Ovary (tissue), 9 donors: ENCODE measurements around the gene BMP2K. TPM values are rescaled to one million over a fixed set of nuclear protein-coding genes. Genes with fewer than 3 reads are reported as not detected.

Experiments
- DNase-seq, 5 donors: peaks; one replicate each; pipeline ENCODE4 v3.0.0-alpha.2; 2019 to 2020
- H3K27ac ChIP-seq, 2 donors: fragments of 200-600 bp; one replicate each; pipeline versions ENCODE4 v1.5.1 to v1.8.0; 2019 to 2022
- H3K27me3 ChIP-seq: fragments of 200-600 bp; one replicate; pipeline ENCODE4 v1.8.0; 2022
- H3K36me3 ChIP-seq: fragments of 200-600 bp; sonication (generic); one replicate; pipeline ENCODE4 v1.5.1; 2019
- H3K4me1 ChIP-seq: one replicate; pipeline ENCODE4 v1.8.1; 2013; ENCODE audit warnings: mild to moderate bottlenecking, moderate library complexity; ENCODE audit not compliant: insufficient read depth
- H3K4me3 ChIP-seq: fragments of 200-600 bp; sonication (generic); one replicate; pipeline ENCODE4 v1.5.1; 2017
- H3K9me3 ChIP-seq, 2 donors: fragments of 200-600 bp in 1 of 2; sonication (generic) in 1 of 2; one replicate each; pipeline versions ENCODE4 v1.5.1 to v1.8.1; 2013 to 2019; ENCODE audit warnings: mild to moderate bottlenecking in 1 of 2, moderate library complexity in 1 of 2
- CTCF ChIP-seq, 3 donors: fragments of 450-650 bp in 2 of 3; fragments of 200-600 bp in 1 of 3; IDR thresholded peaks; one replicate each; pipeline versions ENCODE4 v1.5.1 to v1.8.0; 2016 to 2022; ENCODE audit warnings: antibody characterized with exemption in 3 of 3, mild to moderate bottlenecking in 1 of 3
- EP300 ChIP-seq: sonication (generic); formaldehyde crosslinking; IDR thresholded peaks from one replicate; pipeline ENCODE4 v1.6.1; 2017; ENCODE audit warnings: antibody characterized with exemption
- POLR2A ChIP-seq: fragments of 450-650 bp; IDR thresholded peaks from one replicate; pipeline ENCODE4 v1.6.1; 2017; ENCODE audit warnings: antibody characterized with exemption, mild to moderate bottlenecking, moderate library complexity
- WGBS, 3 donors: extraction: QIAGEN DNeasy Blood & Tissue Kit in 1 of 3; methylation state at CpG; one replicate each; pipeline versions ENCODE4 v1.1.5 to v1.1.7; 2013 to 2017; 5-methylcytosine and 5-hydroxymethylcytosine counted together
- intact Hi-C, 4 donors: fragments of 100-400 bp; cut with DNase I; formaldehyde crosslinking; loops; one replicate each; pipeline versions ENCODE4 v1.11.0 to v1.15.1; 2022 to 2023
- polyA plus RNA-seq, 2 donors: library from polyadenylated mRNA; stranded (reverse); fragments of 200-250 nt in 1 of 2; fragments of 350-450 nt in 1 of 2; fragmentation: Illumina TruSeq in 1 of 2; extraction: RNeasy Lipid Tissue Mini Kit (QIAGEN cat#74804) in 1 of 2; gene quantifications; one replicate each; pipeline ENCODE4 v1.2.3, GENCODE V29; 2013 to 2014
- total RNA-seq, 7 donors: library from RNA; depleted of rRNA in 2 of 7; stranded (reverse); fragments of >200 nt in 2 of 7; fragmentation: NEBNext Ultra II Directional in 3 of 7; extraction: Animal tissue kit (Norgen Biotek cat#: 25700) in 3 of 7; gene quantifications; one replicate each; pipeline versions ENCODE4 v1.1.0 to v1.2.4, GENCODE V29; 2016 to 2023
- donor health status: DM: no; HTN: no; CAD: no; lungs with moderate emphysema.
- donor health status: DM: no; HTN: no; CAD: no.
- donor health status: Bipolar disorder and iron deficiency.
- donor health status: DM: yes; HTN: yes; CAD: no.
- donor health status: DM: no; HTN: no; CAD: no.
- donor health status: DM: yes; HTN: yes; CAD: no.

Gene BMP2K
- total and polyA plus RNA-seq, 9 donors: 4.8 to 57.3 (median 21.2) TPM

GRCh38 chr4:78926826-78927225, 150.7 kb downstream of the BMP2K start:
- H3K36me3 ChIP-seq: no peaks in the 10 kb centered on the region
- H3K4me3 ChIP-seq: no peak overlapping the region
- no peaks in the 10 kb centered on the region for H3K9me3 ChIP-seq
- no peaks in the 10 kb centered on the region for H3K4me1 ChIP-seq
- no peak for DNase-seq
- no peak overlapping the region for H3K27ac ChIP-seq
- TF ChIP-seq POLR2A (no peak), CTCF (IDR thresholded peaks at IDR 0.05) (no peak), EP300 (no peak)
- H3K27me3 ChIP-seq: no peaks in the 10 kb centered on the region
- intact Hi-C loops: no loop called here
- 88 to 98% (median 90%) methylated on average over 1 of the region's 1 CpG for WGBS, 3 donors

GRCh38 chr4:78928835-78929234, 152.7 kb downstream of the BMP2K start:
- Histone ChIP-seq H3K4me3 (no peak overlapping the region), H3K27me3 (no peaks in the 10 kb centered on the region), H3K4me1 (no peaks in the 10 kb centered on the region), H3K36me3 (no peaks in the 10 kb centered on the region), H3K27ac (no peak overlapping the region), H3K9me3 (no peaks in the 10 kb centered on the region)
- no peak for TF ChIP-seq POLR2A
- TF ChIP-seq EP300: no peak
- no peak for TF ChIP-seq CTCF (IDR thresholded peaks at IDR 0.05)
- intact Hi-C loops: no loop called here
- DNase-seq: no peak
- 93 to 95% (median 95%) methylated on average over 9 of the region's 9 CpGs for WGBS, 3 donors

DNA sequence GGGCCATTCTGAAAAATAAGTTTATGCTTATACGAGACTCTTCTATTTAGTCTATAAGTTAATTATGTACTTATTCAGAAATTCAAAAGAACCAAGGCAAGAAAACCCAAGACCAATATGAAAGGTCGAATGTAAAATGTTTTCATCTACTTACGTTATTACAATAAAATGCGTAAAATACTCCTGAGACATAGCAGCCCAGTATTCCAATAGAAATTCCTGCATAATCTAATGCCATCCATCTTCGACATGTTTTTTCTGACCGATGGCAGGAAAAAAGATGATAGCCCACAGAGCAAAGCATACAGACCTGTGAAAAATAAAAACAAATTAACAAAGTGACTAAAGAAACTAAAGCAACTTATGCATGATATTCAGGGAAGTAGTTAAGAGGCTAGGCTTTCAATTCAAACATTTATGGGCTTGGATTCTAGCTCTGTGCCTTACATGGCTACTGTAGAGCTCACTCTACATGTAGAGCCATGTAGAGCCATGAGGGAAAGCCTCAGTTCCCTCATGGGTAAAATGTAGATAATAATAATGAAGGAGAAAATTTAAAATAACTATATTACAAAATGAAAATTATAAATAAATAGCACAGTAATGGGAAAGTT, 154.0 kb downstream of the BMP2K start:
- H3K36me3 ChIP-seq: no peaks in the 10 kb centered on the region
- no peaks in the 10 kb centered on the region for H3K27me3 ChIP-seq
- H3K4me3 ChIP-seq: no peak overlapping the region
- no peak overlapping the region for H3K27ac ChIP-seq
- H3K9me3 ChIP-seq: no peaks in the 10 kb centered on the region
- TF ChIP-seq POLR2A (no peak), EP300 (no peak), CTCF (IDR thresholded peaks at IDR 0.05) (no peak)
- no peak for DNase-seq
- 95 to 97% (median 96%) methylated on average over 6 of the region's 6 CpGs for WGBS, 3 donors
- H3K4me1 ChIP-seq: no peaks in the 10 kb centered on the region
- intact Hi-C loops: no loop called here

- no peak for DNase-seq
- intact Hi-C loops: no loop called here
- H3K4me3 ChIP-seq: no peak overlapping the region
- no peaks in the 10 kb centered on the region for H3K4me1 ChIP-seq
- no peaks in the 10 kb centered on the region for H3K9me3 ChIP-seq
- no peaks in the 10 kb centered on the region for H3K36me3 ChIP-seq
- 82 to 88% (median 85%) methylated on average over 4 of the region's 4 CpGs for WGBS, 3 donors
- H3K27me3 ChIP-seq: no peaks in the 10 kb centered on the region
- H3K27ac ChIP-seq: no peak overlapping the region
- no peak for TF ChIP-seq EP300
- TF ChIP-seq CTCF (IDR thresholded peaks at IDR 0.05): no peak
- no peak for TF ChIP-seq POLR2A
Observed at GRCh38 chr4:78936989-78937388, 160.8 kb downstream of the BMP2K start.
